ENCODE data around the gene ZNF22. TPM values are rescaled to one million over a fixed set of nuclear protein-coding genes. Genes with fewer than 3 reads are reported as not detected.
A peak's percentile ranks its signal among the peaks of the same experiment; 100 is the strongest.

ZNF22 gene
- total RNA-seq, 1 donor from 2014 or later: 21.6 TPM

DNA sequence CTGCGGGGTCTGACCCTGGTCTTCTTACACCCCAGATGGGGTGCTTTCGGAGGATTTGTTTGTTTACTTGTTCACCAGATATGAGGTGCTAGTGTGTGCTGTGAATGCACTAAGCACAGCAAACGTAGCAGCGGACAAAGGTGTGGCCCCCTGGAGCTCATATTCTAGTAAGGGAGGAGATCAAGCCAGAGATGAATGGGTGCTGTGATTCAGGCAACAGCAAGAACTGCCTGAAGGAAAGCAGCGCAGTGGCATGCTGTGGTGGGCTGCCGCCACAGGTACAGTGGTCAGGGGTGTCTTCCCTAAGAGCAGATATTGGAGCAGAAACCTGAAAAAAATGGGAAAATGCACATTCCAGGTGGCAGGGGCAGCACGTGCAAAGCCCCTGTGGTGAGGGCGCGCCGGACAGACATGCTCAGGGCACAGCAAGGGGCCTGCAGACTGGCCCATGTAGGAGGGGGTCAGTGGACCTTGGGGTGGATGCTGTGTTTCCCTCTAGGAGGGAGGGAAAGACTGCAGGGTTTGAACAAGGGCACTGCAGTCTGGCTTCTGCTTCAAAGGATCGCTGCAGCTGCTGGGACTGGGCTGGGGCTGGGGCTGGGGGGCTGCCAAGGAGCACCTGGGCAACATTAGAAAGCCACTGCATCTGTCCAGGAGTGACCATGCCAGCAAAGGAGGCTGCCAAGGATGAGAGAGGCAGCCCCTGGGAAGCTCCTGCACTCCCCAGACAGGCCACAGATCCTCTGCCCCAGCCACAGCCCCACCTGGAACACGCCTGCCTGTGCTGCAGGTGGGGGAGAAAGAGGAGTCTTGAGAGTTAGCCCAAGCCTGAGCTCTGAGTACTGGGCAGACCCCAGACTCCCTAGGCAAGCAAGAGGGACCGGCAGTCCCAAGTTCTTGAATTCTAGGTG, 21.2 kb upstream of the ZNF22 start:
- Mint-ChIP-seq H3K4me1 (ENCODE audit: low read depth) (peaks cover 86% of the 10 kb centered on the region), H3K4me3 (ENCODE audit: unreplicated experiment) (peak overlapping the region; percentile 92), H3K27ac (ENCODE audit: unreplicated experiment) (peak overlapping the region; percentile 99), H3K36me3 (ENCODE audit: low read depth) (peaks cover 6% of the 10 kb centered on the region), H3K27me3 (ENCODE audit: low read depth) (no peaks in the 10 kb centered on the region), H3K9me3 (ENCODE audit: low read depth) (no peaks in the 10 kb centered on the region)
- DNase-seq (ENCODE audit: low spot score): no peak
- no peak for TF ChIP-seq CTCF (IDR thresholded peaks at IDR 0.05)

DNA sequence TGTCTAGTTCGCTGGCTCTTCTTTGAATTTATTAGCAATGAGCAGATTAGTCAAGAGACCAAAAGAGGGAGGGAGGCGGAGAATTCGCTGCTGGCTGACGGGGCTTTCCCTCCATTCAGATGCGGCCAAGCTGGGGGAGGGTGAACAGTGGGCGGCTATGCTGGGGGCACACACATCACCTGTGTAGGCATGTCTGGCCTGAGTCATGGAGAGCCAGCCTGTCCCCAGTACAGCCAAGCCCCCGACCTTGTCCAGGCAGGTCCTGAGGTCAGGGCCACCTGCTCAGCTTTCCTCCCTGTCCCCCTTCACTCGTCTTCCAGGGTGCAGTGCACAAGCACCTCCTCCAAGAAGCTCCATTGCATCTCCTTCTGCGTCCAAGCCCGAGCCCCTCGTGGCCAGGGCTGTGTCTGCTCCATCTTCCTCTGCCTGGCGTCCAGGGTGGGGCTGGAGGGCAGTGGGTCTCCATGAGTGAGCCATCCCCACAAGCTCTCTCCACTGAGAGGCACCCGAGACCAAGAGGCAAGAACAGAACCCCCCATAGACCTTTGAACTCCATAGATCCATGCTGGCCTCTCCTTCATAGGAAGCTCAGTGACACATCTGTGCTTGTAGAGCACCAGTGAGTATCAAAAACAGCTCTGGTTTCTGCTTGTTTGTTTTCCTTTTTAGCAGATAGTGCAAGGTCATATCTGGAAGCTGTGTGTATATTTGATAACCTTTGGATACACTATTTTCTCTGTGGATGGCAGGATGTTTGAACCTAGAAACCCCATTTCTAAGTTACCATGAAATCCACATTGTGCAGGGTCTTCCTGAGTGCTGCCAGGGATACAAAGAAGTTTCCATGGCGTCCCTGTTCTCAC, 20.2 kb upstream of the ZNF22 start:
- no peaks in the 10 kb centered on the region for H3K9me3 Mint-ChIP-seq (ENCODE audit: low read depth)

DNA sequence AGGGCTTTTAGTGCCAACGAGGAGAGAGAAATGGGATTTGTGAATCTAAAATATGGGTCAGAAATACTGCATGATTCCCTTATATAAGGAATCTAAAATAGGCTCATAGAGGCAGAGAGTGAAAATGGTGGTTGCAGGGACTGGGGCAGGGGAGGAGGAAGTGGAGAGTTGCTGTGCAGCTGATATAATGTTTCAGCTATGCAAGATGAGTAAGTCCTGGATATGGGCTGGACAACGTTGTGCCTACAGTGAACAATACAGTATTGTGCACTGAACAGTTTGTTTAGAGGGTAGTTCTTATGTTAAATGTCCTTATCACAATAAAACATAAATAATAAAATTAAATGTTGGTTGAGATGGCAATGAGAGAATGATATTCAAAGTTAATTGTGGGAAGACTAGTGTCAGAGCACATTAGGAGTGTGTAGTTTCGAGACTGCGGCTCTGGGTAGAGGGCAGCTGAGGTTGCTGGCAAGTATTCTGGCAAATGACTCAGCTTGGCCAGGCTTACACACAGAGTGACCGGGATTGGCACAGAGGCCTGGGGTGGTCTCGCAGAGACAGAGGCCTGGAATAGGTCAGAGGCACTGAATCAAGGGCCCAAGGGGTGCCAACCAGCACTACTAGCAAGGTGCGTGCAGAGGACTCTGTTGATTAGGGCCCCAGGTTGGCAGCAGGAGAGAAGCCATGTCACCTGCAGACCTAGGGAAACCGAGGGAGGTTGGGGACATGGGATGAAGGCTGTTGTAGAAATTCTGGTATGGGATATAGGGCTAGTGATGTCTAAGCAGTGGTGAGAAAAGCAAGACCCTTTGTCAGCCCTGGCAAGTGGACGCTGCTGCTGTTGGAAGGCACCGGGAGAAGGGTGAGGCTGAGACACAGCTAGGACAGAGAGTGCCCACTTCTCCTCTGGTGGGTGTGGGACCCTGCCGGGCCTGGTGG, 19.3 kb upstream of the ZNF22 start:
- Mint-ChIP-seq H3K9me3 (ENCODE audit: low read depth) (no peaks in the 10 kb centered on the region), H3K36me3 (ENCODE audit: low read depth) (peaks cover 6% of the 10 kb centered on the region), H3K27ac (ENCODE audit: unreplicated experiment) (peak overlapping the region; percentile 99), H3K27me3 (ENCODE audit: low read depth) (no peaks in the 10 kb centered on the region), H3K4me3 (ENCODE audit: unreplicated experiment) (peak overlapping the region; percentile 52), H3K4me1 (ENCODE audit: low read depth) (peaks cover 92% of the 10 kb centered on the region)
- TF ChIP-seq CTCF (IDR thresholded peaks at IDR 0.05): peak; percentile 36
- no peak for DNase-seq (ENCODE audit: low spot score)

More for the DNA sequence above, 20.2 kb upstream of the ZNF22 start:
- peak overlapping the region; percentile 99 for H3K27ac Mint-ChIP-seq (ENCODE audit: unreplicated experiment)
- H3K36me3 Mint-ChIP-seq (ENCODE audit: low read depth): peaks cover 6% of the 10 kb centered on the region
- no peak for DNase-seq (ENCODE audit: low spot score)
- H3K4me3 Mint-ChIP-seq (ENCODE audit: unreplicated experiment): no peak overlapping the region
- no peaks in the 10 kb centered on the region for H3K27me3 Mint-ChIP-seq (ENCODE audit: low read depth)
- no peak for TF ChIP-seq CTCF (IDR thresholded peaks at IDR 0.05)
- peaks cover 92% of the 10 kb centered on the region for H3K4me1 Mint-ChIP-seq (ENCODE audit: low read depth)

DNA sequence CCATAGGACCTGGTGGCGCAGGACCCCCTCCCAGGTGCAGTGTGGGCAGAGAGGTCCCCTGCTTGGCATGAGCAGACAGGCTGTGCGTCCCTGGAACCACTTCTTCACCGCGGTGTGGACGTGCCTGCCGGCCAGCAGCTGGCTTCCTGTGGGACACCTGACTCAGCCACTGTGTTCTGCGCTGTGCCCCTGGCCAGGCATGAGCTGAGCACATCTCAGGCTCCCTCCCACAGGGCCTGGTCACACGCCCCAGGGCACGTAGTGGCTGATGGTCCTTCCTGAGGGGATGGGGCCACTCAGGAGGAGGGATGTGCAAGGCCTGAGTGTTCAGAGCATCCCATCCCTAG, 18.6 kb upstream of the ZNF22 start:
- Mint-ChIP-seq H3K36me3 (ENCODE audit: low read depth) (peaks cover 2% of the 10 kb centered on the region), H3K9me3 (ENCODE audit: low read depth) (no peaks in the 10 kb centered on the region), H3K27me3 (ENCODE audit: low read depth) (no peaks in the 10 kb centered on the region), H3K27ac (ENCODE audit: unreplicated experiment) (peak overlapping the region; percentile 99), H3K4me1 (ENCODE audit: low read depth) (peaks cover 92% of the 10 kb centered on the region), H3K4me3 (ENCODE audit: unreplicated experiment) (peak overlapping the region; percentile 19)
- no peak for DNase-seq (ENCODE audit: low spot score)
- no peak for TF ChIP-seq CTCF (IDR thresholded peaks at IDR 0.05)
